GM21515 (cell line): ENCODE results near the gene EFCAB8.

Source experiments
- ATAC-seq: cut with Tn5 transposase; IDR thresholded peaks from one replicate; pipeline ENCODE4 v1.9.1; 2021; ENCODE audit not compliant: unreplicated experiment

EFCAB8 gene

GRCh38 chr20:32982617-32983458, 124.1 kb downstream of the EFCAB8 start:
- ATAC-seq = no peak

GRCh38 chr20:32983459-32984112, 124.9 kb downstream of the EFCAB8 start:
- ATAC-seq = no peak

- no peak for ATAC-seq
Measured at GRCh38 chr20:32984196-32984595, 125.5 kb downstream of the EFCAB8 start.

GRCh38 chr20:32984631-32985354, 126.1 kb downstream of the EFCAB8 start:
- ATAC-seq = no peak

GRCh38 chr20:32985596-32985995, 126.9 kb downstream of the EFCAB8 start:
- no peak for ATAC-seq

- ATAC-seq = no peak
Measured at GRCh38 chr20:32986331-32986966, 127.7 kb downstream of the EFCAB8 start.

- no peak for ATAC-seq
Measured at GRCh38 chr20:32987044-32987825, 128.5 kb downstream of the EFCAB8 start.

- ATAC-seq = no peak
Measured at GRCh38 chr20:32988008-32988407, 129.3 kb downstream of the EFCAB8 start.

GRCh38 chr20:32989507-32990283, 131.0 kb downstream of the EFCAB8 start:
- ATAC-seq = no peak

GRCh38 chr20:32990426-32990825, 131.7 kb downstream of the EFCAB8 start:
- ATAC-seq = no peak

GRCh38 chr20:32991383-32991782, 132.7 kb downstream of the EFCAB8 start:
- no peak for ATAC-seq

GRCh38 chr20:32991792-32992641, 133.3 kb downstream of the EFCAB8 start:
- ATAC-seq = no peak

GRCh38 chr20:32993496-32994050, 134.8 kb downstream of the EFCAB8 start:
- ATAC-seq = no peak

- no peak for ATAC-seq
Measured at GRCh38 chr20:32995802-32996201, 137.1 kb downstream of the EFCAB8 start.

- ATAC-seq = no peak
Measured at GRCh38 chr20:32997431-32997830, 138.7 kb downstream of the EFCAB8 start.

GRCh38 chr20:32999603-33000250, 141.0 kb downstream of the EFCAB8 start:
- no peak for ATAC-seq

- no peak for ATAC-seq
Measured at GRCh38 chr20:33000802-33001466, 142.2 kb downstream of the EFCAB8 start.
